LHCN-M2 (cell line): ENCODE measurements around the gene TEDC2. TPM values are rescaled to one million over a fixed set of nuclear protein-coding genes. Genes with fewer than 3 reads are reported as not detected.
"Not testable (repeated sequence)": the region's sequence is repeated elsewhere in the genome, so short reads cannot be mapped to it uniquely, and the experiment has no call there.

Experiments
- DNase-seq: peaks from one replicate; pipeline ENCODE4 v3.0.0-alpha.2; 2012; ENCODE audit warnings: low read depth
- total RNA-seq: library from RNA; depleted of rRNA; stranded (reverse); fragments of >200 nt; gene quantifications from 2 replicates; pipeline ENCODE4 v1.2.3, GENCODE V29; 2014

TEDC2 gene
- total RNA-seq, 1 experiment from 2014 or later = 34.4 TPM

GRCh38 chr16:2437032-2437790 lies 22.7 kb upstream of the TEDC2 start:
- no peak for DNase-seq

DNA sequence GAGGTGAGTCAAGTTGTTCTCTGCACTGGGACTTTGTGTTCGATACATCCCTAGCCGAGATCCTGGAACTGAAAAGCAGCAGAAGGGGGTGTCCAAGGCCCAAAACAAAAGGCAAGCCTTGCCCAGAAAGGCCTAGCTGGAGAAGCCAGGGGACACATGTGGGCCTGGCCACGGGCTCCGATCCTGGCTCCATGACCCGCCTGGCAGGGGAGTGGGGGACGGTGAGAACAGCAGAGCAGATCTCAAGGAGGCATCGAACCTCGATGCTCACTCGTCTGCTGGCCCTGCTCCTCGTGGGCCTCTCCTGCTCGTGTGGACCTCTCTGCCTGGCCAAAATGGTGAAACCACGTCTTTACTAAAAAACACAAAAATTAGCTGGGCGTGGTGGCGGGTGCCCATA lies 21.8 kb upstream of the TEDC2 start:
- no peak for DNase-seq

- no peak for DNase-seq
These were observed 20.3 kb upstream of the TEDC2 start for GRCh38 chr16:2439598-2439997.

DNA sequence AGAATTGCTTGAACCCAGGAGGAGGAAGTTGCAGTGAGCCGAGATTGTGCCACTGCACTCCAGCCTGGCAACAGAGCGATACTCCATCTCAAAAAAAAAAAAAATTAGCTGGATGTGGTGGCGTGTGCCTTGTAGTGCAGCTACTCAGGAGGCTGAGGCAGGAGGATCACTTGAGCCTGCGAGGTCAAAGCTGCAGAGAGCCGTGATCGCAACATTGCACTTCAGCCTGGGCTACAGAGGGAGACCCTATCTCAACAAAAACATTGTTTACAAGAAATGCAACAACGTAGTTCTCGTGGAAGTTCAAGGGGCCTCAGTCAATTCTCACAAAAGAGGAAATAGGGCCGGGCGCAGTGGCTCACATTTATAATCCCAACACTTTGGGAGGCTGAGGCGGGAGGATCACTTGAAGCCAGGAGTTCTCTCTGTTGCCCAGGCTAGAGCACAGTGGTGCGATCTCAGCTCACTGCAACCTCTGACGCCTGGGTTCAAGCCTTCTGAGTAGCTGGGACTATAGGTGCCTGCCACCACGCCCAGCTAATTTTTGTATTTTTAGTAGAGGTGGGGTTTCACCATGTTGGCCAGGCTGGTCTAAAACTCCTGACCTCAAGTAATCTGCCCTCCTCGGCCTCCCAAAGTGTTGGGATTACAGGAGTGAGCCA lies 18.6 kb upstream of the TEDC2 start:
- DNase-seq = not testable (repeated sequence)

DNA sequence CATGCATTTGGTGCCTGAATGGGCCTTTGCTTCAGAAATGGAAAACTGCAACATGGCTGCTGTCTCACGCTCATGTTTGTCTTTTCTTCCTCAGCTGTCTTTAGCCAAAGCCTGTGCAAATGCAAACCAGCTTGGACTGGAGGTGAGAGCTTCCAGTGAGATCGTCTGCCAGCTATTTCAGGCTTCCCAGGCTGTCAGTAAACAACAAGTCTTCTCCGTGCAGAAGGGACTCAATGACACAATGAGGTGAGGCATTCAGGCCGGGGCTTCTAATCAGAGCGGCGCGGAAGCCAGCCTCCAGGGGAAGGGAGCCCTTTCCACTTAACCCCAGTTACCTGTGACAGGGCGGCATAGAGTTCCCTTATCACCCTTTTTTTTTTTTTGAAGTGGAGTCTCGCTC lies 16.4 kb upstream of the TEDC2 start:
- DNase-seq = no peak

DNA sequence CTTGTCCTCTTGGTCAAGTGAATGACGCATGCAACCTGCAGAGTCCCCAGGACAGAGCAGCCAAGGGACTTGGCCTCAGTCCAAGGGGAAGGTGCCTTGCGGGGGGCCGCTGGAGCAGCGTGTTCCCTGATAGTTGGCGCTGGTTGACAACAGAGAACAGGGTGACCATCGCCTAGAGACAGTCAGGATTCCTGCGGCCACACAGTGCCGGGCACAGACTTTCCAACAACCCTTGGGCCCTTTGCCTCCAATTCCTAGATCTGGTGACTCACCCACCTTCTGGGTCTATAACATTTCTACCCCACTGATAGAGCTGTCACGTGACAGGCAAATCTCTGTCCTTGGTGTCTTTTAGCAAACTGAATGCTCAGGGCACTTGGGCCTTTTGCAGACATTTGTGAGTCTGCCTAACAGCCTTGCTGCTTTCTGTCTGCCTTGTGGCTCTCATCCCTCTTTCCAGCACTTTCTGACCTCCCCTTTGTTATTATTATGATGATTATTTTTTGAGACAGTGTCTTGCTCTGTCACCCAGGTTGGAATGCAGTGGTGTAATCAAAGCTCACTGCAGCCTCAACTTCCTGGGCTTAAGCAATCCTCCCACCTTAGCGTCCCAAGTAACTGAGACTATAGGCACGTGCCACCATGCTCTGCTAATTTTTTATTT lies 11.9 kb upstream of the TEDC2 start:
- no peak for DNase-seq

DNA sequence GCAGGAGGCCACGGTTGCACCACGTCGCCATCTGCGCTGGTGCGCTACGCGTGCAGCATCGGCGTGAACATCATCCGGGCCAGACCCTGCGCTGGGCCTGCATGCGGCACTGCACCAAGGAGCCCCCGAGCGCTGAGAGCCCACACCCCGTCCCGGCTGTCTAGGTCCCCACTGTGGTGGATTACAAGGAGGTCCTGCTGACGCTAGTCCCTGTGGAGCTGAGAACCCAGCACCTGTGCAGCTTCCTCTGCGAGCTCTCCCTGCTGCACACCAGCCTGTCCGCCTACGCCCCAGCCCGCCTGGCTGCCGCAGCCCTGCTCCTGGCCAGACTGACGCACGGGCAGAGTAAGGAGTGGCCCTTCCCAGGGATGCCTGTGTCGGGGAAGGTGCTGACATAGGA lies 10.8 kb upstream of the TEDC2 start:
- no peak for DNase-seq

- DNase-seq = no peak
These were observed 9.4 kb upstream of the TEDC2 start for GRCh38 chr16:2450535-2450934.

- no peak for DNase-seq
These were observed 8.9 kb upstream of the TEDC2 start for GRCh38 chr16:2450975-2451381.

GRCh38 chr16:2451851-2452320 lies 8.0 kb upstream of the TEDC2 start:
- no peak for DNase-seq

- DNase-seq = no peak
These were observed 7.3 kb upstream of the TEDC2 start for GRCh38 chr16:2452650-2453049.

DNA sequence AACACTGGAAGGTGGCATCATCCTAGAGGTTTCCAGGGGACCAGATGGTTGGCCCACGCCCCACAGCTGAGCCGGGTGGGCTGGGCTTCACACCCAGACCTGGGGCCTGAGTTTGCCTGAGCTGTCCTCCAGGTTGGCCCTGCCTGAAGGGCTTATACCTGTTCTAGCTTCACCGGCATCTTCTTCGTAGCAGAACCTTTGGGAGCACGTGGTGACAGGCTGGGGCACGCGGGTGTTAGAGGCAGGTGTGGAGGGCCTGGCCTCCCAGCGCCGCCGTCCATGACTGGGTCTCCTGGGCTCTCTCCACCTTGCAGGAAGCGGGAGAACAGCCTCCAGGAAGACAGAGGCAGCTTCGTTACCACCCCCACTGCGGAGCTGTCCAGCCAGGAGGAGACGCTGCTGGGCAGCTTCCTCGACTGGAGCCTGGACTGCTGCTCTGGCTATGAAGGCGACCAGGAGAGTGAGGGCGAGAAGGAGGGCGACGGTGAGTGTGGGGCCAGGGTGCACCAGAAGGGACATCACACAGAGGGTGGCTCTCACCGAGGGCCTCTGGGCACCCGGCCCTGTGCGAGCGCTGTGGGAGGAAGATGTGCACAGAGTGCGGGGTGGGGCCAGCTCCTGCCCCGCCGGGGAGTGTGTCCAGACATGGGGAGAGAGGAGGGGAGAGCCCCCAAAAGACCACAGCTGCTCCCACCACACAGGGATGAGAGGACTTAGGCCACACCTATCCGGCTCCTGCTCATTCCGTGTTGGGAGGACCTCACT lies 4.6 kb upstream of the TEDC2 start:
- no peak for DNase-seq

- no peak for DNase-seq
These were observed 3.3 kb upstream of the TEDC2 start for GRCh38 chr16:2456551-2457153.

- DNase-seq = no peak
These were observed 2.6 kb upstream of the TEDC2 start for GRCh38 chr16:2457267-2457666.

GRCh38 chr16:2457946-2458345 lies 2.0 kb upstream of the TEDC2 start:
- DNase-seq = no peak

GRCh38 chr16:2458887-2459646 lies 842 bp upstream of the TEDC2 start:
- DNase-seq = no peak

- no peak for DNase-seq
These were observed 443 bp downstream of the TEDC2 start for GRCh38 chr16:2460391-2460713.

DNA sequence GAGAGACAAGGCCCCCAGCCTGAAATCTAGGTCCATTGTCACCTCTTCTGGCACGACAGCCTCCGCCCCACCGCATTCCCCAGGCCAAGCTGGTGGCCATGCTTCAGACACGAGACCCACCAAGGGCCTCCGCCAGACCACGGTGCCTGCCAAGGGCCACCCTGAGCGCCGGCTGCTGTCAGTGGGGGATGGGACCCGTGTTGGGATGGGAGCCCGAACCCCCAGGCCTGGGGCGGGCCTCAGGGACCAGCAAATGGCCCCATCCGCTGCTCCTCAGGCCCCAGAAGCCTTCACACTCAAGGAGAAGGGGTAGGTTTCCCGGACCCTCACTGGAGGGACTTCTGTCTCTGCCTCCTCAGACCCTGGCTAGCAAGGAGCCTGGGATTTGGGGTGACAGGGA lies 1.0 kb downstream of the TEDC2 start:
- no peak for DNase-seq

DNA sequence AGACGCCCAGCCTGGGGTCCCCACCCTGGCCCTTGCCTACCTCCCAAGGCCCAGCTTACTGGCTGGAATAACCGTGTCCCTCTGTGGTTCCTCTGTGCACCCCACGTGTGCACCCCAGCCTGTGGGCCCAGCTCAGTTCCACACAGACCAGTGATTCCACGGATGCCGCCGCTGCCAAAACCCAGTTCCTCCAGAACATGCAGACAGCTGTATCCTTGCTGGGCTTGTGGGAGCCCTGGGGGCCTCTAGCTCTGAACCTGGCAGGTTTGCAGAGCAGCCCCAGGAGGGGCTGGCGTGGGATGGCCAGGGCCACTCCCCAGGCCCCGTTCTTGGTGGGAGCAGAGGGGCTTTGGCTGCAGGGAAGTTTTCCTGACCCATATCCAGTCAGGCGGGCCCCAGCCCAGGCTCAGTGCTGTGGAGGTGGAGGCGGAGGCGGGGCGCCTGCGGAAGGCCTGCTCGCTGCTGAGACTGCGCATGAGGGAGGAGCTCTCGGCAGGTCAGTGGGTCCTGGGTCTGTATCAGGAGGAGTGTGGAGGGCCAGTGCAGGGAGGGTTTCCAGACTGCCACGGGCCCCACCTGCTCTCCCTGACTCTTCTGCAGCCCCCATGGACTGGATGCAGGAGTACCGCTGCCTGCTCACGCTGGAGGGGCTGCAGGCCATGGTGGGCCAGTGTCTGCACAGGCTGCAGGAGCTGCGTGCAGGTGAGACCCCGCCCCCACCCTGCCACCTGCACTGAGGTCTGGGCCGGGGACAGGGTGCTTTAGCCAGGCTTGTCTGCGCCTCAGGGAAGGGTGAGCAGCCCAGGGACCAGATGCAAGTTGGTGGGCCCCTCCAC lies 2.3 kb downstream of the TEDC2 start:
- DNase-seq = no peak

DNA sequence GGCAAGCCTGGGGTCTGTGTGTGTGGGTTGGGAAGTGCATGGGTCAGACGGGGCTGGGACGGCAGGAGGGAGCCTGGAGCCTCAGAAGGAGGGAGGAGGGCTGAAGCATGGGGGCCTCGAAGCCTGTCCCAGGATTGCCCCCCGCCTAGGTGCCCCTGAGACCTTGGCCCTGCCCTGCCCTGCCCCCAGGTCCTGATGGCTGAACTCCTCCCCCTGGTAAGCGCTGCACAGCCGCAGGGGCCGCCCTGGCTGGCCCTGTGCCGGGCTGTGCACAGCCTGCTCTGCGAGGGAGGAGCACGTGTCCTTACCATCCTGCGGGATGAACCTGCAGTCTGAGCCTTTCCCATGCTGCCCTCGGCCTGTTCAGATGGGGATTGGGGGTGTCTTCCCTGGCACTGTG lies 4.4 kb downstream of the TEDC2 start:
- DNase-seq = no peak
